Left renal pelvis (tissue), 4 donors: ENCODE measurements around the gene COX5B. TPM values are rescaled to one million over a fixed set of nuclear protein-coding genes. Genes with fewer than 3 reads are reported as not detected.
"Not testable (repeated sequence)": the region's sequence is repeated elsewhere in the genome, so short reads cannot be mapped to it uniquely, and the experiment has no call there.

Source experiments
- DNase-seq, 4 donors: peaks; one replicate each; pipeline ENCODE4 v3.0.0-alpha.2; 2013; ENCODE audit warnings: low read depth in 4 of 4, low spot score in 3 of 4
- polyA plus RNA-seq, 4 donors: library from polyadenylated mRNA; unstranded; fragments of 120-200 nt; gene quantifications; one replicate each; pipeline ENCODE4 v1.2.1, GENCODE V29; 2013; ENCODE audit not compliant: insufficient read length in 4 of 4

COX5B gene
- 100 to 1,000 TPM; 102 to 232 (median 199) TPM for polyA plus RNA-seq

GRCh38 chr2:97645695-97646629 is at the start of gene COX5B:
Gene COX5B (plus strand): TSS chr2:97646062. CDS start chr2:97646087, 25 bp downstream.
- peak; percentile 94 to 96 (median 94) for DNase-seq

- not testable (repeated sequence) for DNase-seq
Observed at GRCh38 chr2:97596180-97596579, 49.7 kb upstream of the COX5B start.

- not testable (repeated sequence) for DNase-seq
Observed at GRCh38 chr2:97601537-97601936, 44.3 kb upstream of the COX5B start.

GRCh38 chr2:97605109-97605508 is 40.8 kb upstream of the COX5B start:
- DNase-seq = not testable (repeated sequence)

GRCh38 chr2:97605524-97606339 is 40.1 kb upstream of the COX5B start:
- DNase-seq = not testable (repeated sequence)

- not testable (repeated sequence) for DNase-seq
Observed at GRCh38 chr2:97608745-97609144, 37.1 kb upstream of the COX5B start.

- DNase-seq = not testable (repeated sequence)
Observed at GRCh38 chr2:97611895-97612294, 34.0 kb upstream of the COX5B start.

- DNase-seq = not testable (repeated sequence)
Observed at GRCh38 chr2:97615746-97616145, 30.1 kb upstream of the COX5B start.

GRCh38 chr2:97617911-97618310 is 28.0 kb upstream of the COX5B start:
- no peak for DNase-seq

- DNase-seq = not testable (repeated sequence)
Observed at GRCh38 chr2:97618939-97619827, 26.7 kb upstream of the COX5B start.

GRCh38 chr2:97620492-97620891 is 25.4 kb upstream of the COX5B start:
- DNase-seq = not testable (repeated sequence)

GRCh38 chr2:97622976-97623375 is 22.9 kb upstream of the COX5B start:
- DNase-seq = not testable (repeated sequence)

GRCh38 chr2:97625354-97626048 is 20.4 kb upstream of the COX5B start:
- DNase-seq = not testable (repeated sequence)

- DNase-seq = not testable (repeated sequence)
Observed at GRCh38 chr2:97626049-97626430, 19.8 kb upstream of the COX5B start.

- DNase-seq = no peak
Observed at GRCh38 chr2:97644023-97644717, 1.7 kb upstream of the COX5B start.

GRCh38 chr2:97645112-97645694 is 659 bp upstream of the COX5B start:
- peak in 2 of 4 donors; percentile 12 for DNase-seq

GRCh38 chr2:97646977-97647376 is 1.1 kb downstream of the COX5B start:
- DNase-seq = no peak

GRCh38 chr2:97651114-97651513 is 5.3 kb downstream of the COX5B start:
- no peak for DNase-seq

- no peak for DNase-seq
Observed at GRCh38 chr2:97653473-97653872, 7.6 kb downstream of the COX5B start.
